Keratinocyte (primary cell): ENCODE measurements around the gene TTC39C. TPM values are rescaled to one million over a fixed set of nuclear protein-coding genes. Genes with fewer than 3 reads are reported as not detected.

Source experiments
- DNase-seq: peaks from one replicate; pipeline ENCODE4 v3.0.0-alpha.2; 2011; ENCODE audit warnings: low read depth, missing footprints, low spot score
- FAIRE-seq: peaks from 2 replicates; lab custom pipeline; 2011; peaks lifted over from hg19 to GRCh38; lab: Jason Lieb, UNC
- H2AFZ ChIP-seq: 2 replicates; pipeline ENCODE4 v1.6.0; 2012; ENCODE audit warnings: low read length, control low read depth, inconsistent platforms; ENCODE audit not compliant: control insufficient read depth
- H3K27ac ChIP-seq: 2 replicates; pipeline ENCODE4 v1.5.1; 2011; ENCODE audit warnings: low read length; ENCODE audit not compliant: control insufficient read depth, insufficient read depth
- H3K27me3 ChIP-seq: 3 replicates; pipeline ENCODE4 v1.6.0; 2011; ENCODE audit warnings: low read length; ENCODE audit not compliant: control insufficient read depth, insufficient read depth; ENCODE audit errors: extremely low read depth
- H3K36me3 ChIP-seq, 2 experiments: 2 replicates in 1 of 2; 3 replicates in 1 of 2; pipeline ENCODE4 v1.5.1; 2011; ENCODE audit warnings: low read length in 2 of 2, mild to moderate bottlenecking in 1 of 2; ENCODE audit not compliant: control insufficient read depth in 2 of 2, insufficient read depth in 2 of 2; ENCODE audit errors: extremely low read depth in 1 of 2
- H3K4me1 ChIP-seq: 3 replicates; pipeline ENCODE4 v1.5.1; 2011; ENCODE audit warnings: low read length; ENCODE audit not compliant: control insufficient read depth, insufficient read depth; ENCODE audit errors: extremely low read depth
- H3K4me2 ChIP-seq: 3 replicates; pipeline ENCODE4 v1.6.0; 2011; ENCODE audit warnings: low read depth, low read length; ENCODE audit not compliant: control insufficient read depth, insufficient read depth; ENCODE audit errors: extremely low read depth
- H3K4me3 ChIP-seq, 3 experiments: fragments of 200-600 bp in 1 of 3; sonication (generic) in 1 of 3; 2 replicates in 2 of 3; 3 replicates in 1 of 3; pipeline ENCODE4 v1.5.1; 2011 to 2016; ENCODE audit warnings: low read length in 3 of 3, mild to moderate bottlenecking in 3 of 3, control low read depth in 2 of 3, inconsistent platforms in 1 of 3, low read depth in 1 of 3, mixed read lengths in 1 of 3, mixed run types in 1 of 3, moderate library complexity in 1 of 3; ENCODE audit not compliant: control insufficient read depth in 2 of 3, insufficient read depth in 2 of 3; ENCODE audit errors: extremely low read depth in 1 of 3
- H3K79me2 ChIP-seq: 2 replicates; pipeline ENCODE4 v1.6.0; 2012; ENCODE audit warnings: low read length; ENCODE audit not compliant: control insufficient read depth, insufficient read depth
- H3K9ac ChIP-seq: 3 replicates; pipeline ENCODE4 v1.6.0; 2011; ENCODE audit warnings: low read length; ENCODE audit not compliant: control insufficient read depth, insufficient read depth; ENCODE audit errors: extremely low read depth
- H3K9me1 ChIP-seq: 3 replicates; pipeline ENCODE4 v1.6.0; 2011; ENCODE audit warnings: low read length; ENCODE audit not compliant: control insufficient read depth, insufficient read depth; ENCODE audit errors: extremely low read depth
- H3K9me3 ChIP-seq: 2 replicates; pipeline ENCODE4 v1.5.1; 2012; ENCODE audit warnings: low read depth, low read length; ENCODE audit not compliant: control insufficient read depth
- H4K20me1 ChIP-seq: 3 replicates; pipeline ENCODE4 v1.6.0; 2011; ENCODE audit warnings: low read length; ENCODE audit not compliant: control insufficient read depth, insufficient read depth; ENCODE audit errors: extremely low read depth
- CTCF ChIP-seq, 3 experiments: IDR thresholded peaks in 1 of 3; conservative IDR thresholded peaks in 1 of 3; optimal IDR thresholded peaks in 1 of 3; 2 replicates in 2 of 3; 3 replicates in 1 of 3; pipeline versions ENCODE3 to v1.5.1; 2011; ENCODE audit warnings: low read length in 3 of 3, mild to moderate bottlenecking in 3 of 3, moderate library complexity in 2 of 3, control low read depth in 1 of 3, inconsistent platforms in 1 of 3; ENCODE audit not compliant: insufficient read depth in 2 of 3; ENCODE audit errors: extremely low read depth in 1 of 3
- EZH2 ChIP-seq: IDR thresholded peaks from one replicate; pipeline ENCODE4 v1.6.1; 2012; ENCODE audit warnings: inconsistent platforms, mild to moderate bottlenecking, low read length, moderate library complexity
- dilution Hi-C: fragments of 300-500 bp; cut with MboI; formaldehyde crosslinking; loops from one replicate; pipeline ENCODE4 v1.7.0; 2020; ENCODE audit warnings: low sequenced_read_pairs; ENCODE audit not compliant: extremely low pct_ligation_motif_present
- polyA plus RNA-seq, 5 experiments: library from polyadenylated mRNA; depleted of rRNA in 3 of 5; stranded (reverse) in 3 of 5; stranded (forward) in 1 of 5; unstranded in 1 of 5; fragments of >200 nt; gene quantifications; 1 replicate in 1 of 5; 2 replicates in 3 of 5; 3 replicates in 1 of 5; pipeline versions ENCODE4 v1.2.1 to v1.2.3, GENCODE V29; 2011 to 2012; ENCODE audit warnings: missing spikeins in 2 of 5, low read depth in 1 of 5, low replicate concordance in 1 of 5

The TTC39C gene
- polyA plus RNA-seq, 1 donor (not counting 4 experiments of a cell fraction or from before 2014, with no cell fraction given): 26.8 TPM

GRCh38 chr18:24176727-24177416, 162.3 kb downstream of the TTC39C start:
- peaks cover 11% of the 10 kb centered on the region for H3K4me1 ChIP-seq
- H4K20me1 ChIP-seq: no peaks in the 10 kb centered on the region
- no peaks in the 10 kb centered on the region for H3K79me2 ChIP-seq
- H2AFZ ChIP-seq: no peak overlapping the region
- no peak overlapping the region for H3K4me2 ChIP-seq
- dilution Hi-C loops: no loop called here
- TF ChIP-seq CTCF (optimal IDR thresholded peaks at IDR 0.05 in 1 of 3, IDR thresholded peaks at IDR 0.05 in 1 of 3, conservative IDR thresholded peaks at IDR 0.05 in 1 of 3; ENCODE audit: extremely low read depth in 1 of 3, insufficient read depth in 2 of 3, low read length in 3 of 3) (peak; percentile 72 to 89 (median 88)), EZH2 (no peak)
- H3K4me3 ChIP-seq: no peak overlapping the region
- FAIRE-seq: peak; percentile 41
- H3K9me3 ChIP-seq: no peaks in the 10 kb centered on the region
- no peaks in the 10 kb centered on the region for H3K27me3 ChIP-seq
- peak; percentile 15 for DNase-seq
- no peak overlapping the region for H3K9ac ChIP-seq
- no peak overlapping the region for H3K27ac ChIP-seq
- H3K36me3 ChIP-seq: peaks cover 2 to 3% of the 10 kb centered on the region in 2 experiments
- no peaks in the 10 kb centered on the region for H3K9me1 ChIP-seq

GRCh38 chr18:24177499-24178133, 163.1 kb downstream of the TTC39C start:
- peaks cover 2 to 3% of the 10 kb centered on the region in 2 experiments for H3K36me3 ChIP-seq
- no peaks in the 10 kb centered on the region for H3K9me3 ChIP-seq
- H3K27me3 ChIP-seq: no peaks in the 10 kb centered on the region
- H2AFZ ChIP-seq: no peak overlapping the region
- H4K20me1 ChIP-seq: no peaks in the 10 kb centered on the region
- no peak overlapping the region for H3K9ac ChIP-seq
- H3K27ac ChIP-seq: no peak overlapping the region
- dilution Hi-C loops: no loop called here
- TF ChIP-seq CTCF (optimal IDR thresholded peaks at IDR 0.05 in 1 of 3, IDR thresholded peaks at IDR 0.05 in 1 of 3, conservative IDR thresholded peaks at IDR 0.05 in 1 of 3; ENCODE audit: extremely low read depth in 1 of 3, insufficient read depth in 2 of 3, low read length in 3 of 3): no peak
- TF ChIP-seq EZH2: no peak
- no peaks in the 10 kb centered on the region for H3K79me2 ChIP-seq
- DNase-seq (no peak), FAIRE-seq (no peak)
- no peak overlapping the region for H3K4me2 ChIP-seq
- no peaks in the 10 kb centered on the region for H3K9me1 ChIP-seq
- H3K4me1 ChIP-seq: peaks cover 17% of the 10 kb centered on the region
- no peak overlapping the region for H3K4me3 ChIP-seq
